GM18868 (cell line): ENCODE measurements around the gene FOXP4.

Experiments
- ATAC-seq: cut with Tn5 transposase; IDR thresholded peaks from one replicate; pipeline ENCODE4 v1.9.1; 2021; ENCODE audit warnings: mild to moderate bottlenecking, moderate library complexity; ENCODE audit not compliant: unreplicated experiment

FOXP4 gene

GRCh38 chr6:41519745-41520699, 26.2 kb upstream of the FOXP4 start:
- ATAC-seq, result no peak

GRCh38 chr6:41522780-41523548, 23.2 kb upstream of the FOXP4 start:
- ATAC-seq, result no peak

- ATAC-seq, result no peak
Measured at GRCh38 chr6:41523915-41524633, 22.1 kb upstream of the FOXP4 start.

GRCh38 chr6:41524634-41525011, 21.6 kb upstream of the FOXP4 start:
- ATAC-seq, result no peak

- no peak for ATAC-seq
Measured at GRCh38 chr6:41527721-41528408, 18.3 kb upstream of the FOXP4 start.

- no peak for ATAC-seq
Measured at GRCh38 chr6:41528409-41528963, 17.7 kb upstream of the FOXP4 start.

GRCh38 chr6:41529049-41529448, 17.1 kb upstream of the FOXP4 start:
- no peak for ATAC-seq

GRCh38 chr6:41529970-41530369, 16.2 kb upstream of the FOXP4 start:
- no peak for ATAC-seq

- ATAC-seq, result no peak
Measured at GRCh38 chr6:41530476-41530875, 15.7 kb upstream of the FOXP4 start.

GRCh38 chr6:41531016-41531415, 15.2 kb upstream of the FOXP4 start:
- ATAC-seq, result no peak

- ATAC-seq, result peak; percentile 84
Measured at GRCh38 chr6:41531591-41532582, 14.3 kb upstream of the FOXP4 start.

- ATAC-seq, result no peak
Measured at GRCh38 chr6:41535766-41536165, 10.4 kb upstream of the FOXP4 start.

- no peak for ATAC-seq
Measured at GRCh38 chr6:41536795-41537758, 9.1 kb upstream of the FOXP4 start.

- peak; percentile 64 for ATAC-seq
Measured at GRCh38 chr6:41538556-41539182, 7.5 kb upstream of the FOXP4 start.

- no peak for ATAC-seq
Measured at GRCh38 chr6:41539204-41539603, 7.0 kb upstream of the FOXP4 start.

GRCh38 chr6:41541364-41541763, 4.8 kb upstream of the FOXP4 start:
- ATAC-seq, result no peak

GRCh38 chr6:41543087-41543486, 3.1 kb upstream of the FOXP4 start:
- ATAC-seq, result no peak
